ENCODE results near the gene RAPGEF5. TPM values are rescaled to one million over a fixed set of nuclear protein-coding genes. Genes with fewer than 3 reads are reported as not detected.

Gene RAPGEF5
- polyA plus RNA-seq, 1 of the 3 experiments (the other 2 are of a cell fraction): 1.2 TPM

DNA sequence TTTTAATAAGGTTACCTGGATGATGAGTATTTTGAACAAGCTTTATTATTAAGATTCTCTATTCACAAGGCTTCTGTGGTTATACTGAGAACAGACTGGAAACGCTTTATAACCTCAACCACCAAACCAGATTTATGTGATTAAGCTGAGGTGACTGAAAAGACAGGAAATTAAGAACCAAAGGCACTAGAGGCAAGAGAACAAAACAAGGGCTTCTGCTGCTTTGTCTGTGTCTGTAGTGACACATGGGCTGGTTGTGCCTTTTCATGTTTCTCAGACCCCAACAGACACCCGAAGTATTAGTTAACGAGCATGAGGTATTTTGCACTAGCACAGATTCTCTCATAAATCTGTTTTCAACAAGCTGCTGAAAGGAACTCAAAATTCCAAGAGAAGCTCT is 64.4 kb downstream of the RAPGEF5 start:
- POLR2A ChIA-PET: no interaction called here
- Histone ChIP-seq H3K79me2 (ENCODE audit: insufficient read depth) (no peaks in the 10 kb centered on the region), H4K20me1 (ENCODE audit: insufficient read depth) (no peaks in the 10 kb centered on the region), H3K27ac (ENCODE audit: low read depth in 2 of 2, low read length in 1 of 2) (no peak overlapping the region), H3F3A (replicated peaks; ENCODE audit: insufficient read depth) (no peaks in the 10 kb centered on the region), H2AFZ (ENCODE audit: low read depth) (no peak overlapping the region), H3K9me2 (no peaks in the 10 kb centered on the region), H3K27me3 (ENCODE audit: insufficient read depth) (no peaks in the 10 kb centered on the region), H3K9me3 (no peaks in the 10 kb centered on the region; the same call in 1 of the 2 replicates), H3K4me3 (ENCODE audit: low read depth in 2 of 2, low read length in 1 of 2) (no peak overlapping the region), H3K4me1 (ENCODE audit: control insufficient read depth in 1 of 2, insufficient read depth in 2 of 2, low read depth in 1 of 2, low read length in 1 of 2) (no peaks in the 10 kb centered on the region), H3K4me2 (no peak overlapping the region), H3K9ac (no peak overlapping the region), H3K36me3 (replicated peaks in 1 of 2; ENCODE audit: control insufficient read depth in 1 of 2, insufficient read depth in 2 of 2, low read length in 1 of 2) (peaks cover 6 to 7% of the 10 kb centered on the region in 2 experiments)
- WGBS (ENCODE audit: low lambda C conversion rate): 71% methylated on average over 3 of the region's 3 CpGs
- TF ChIP-seq RAD21 (IDR thresholded peaks at IDR 0.05; ENCODE audit: low read length) (no peak), POLR2AphosphoS5 (IDR thresholded peaks at IDR 0.05; ENCODE audit: low read depth, low read length) (no peak), SIN3A (IDR thresholded peaks at IDR 0.05; ENCODE audit: borderline replicate concordance, low read depth, low read length) (no peak), RCOR1 (IDR thresholded peaks at IDR 0.05; ENCODE audit: low read length) (no peak), JUND (IDR thresholded peaks at IDR 0.05) (no peak), FOSL2 (IDR thresholded peaks at IDR 0.05; ENCODE audit: borderline replicate concordance, low read depth) (no peak), GATA2 (CRISPR knock-in tag; IDR thresholded peaks at IDR 0.05) (no peak), MEF2A (IDR thresholded peaks at IDR 0.05; ENCODE audit: borderline replicate concordance, low read depth) (no peak), GABPA (IDR thresholded peaks at IDR 0.05; ENCODE audit: low read depth) (no peak), SMC3 (IDR thresholded peaks at IDR 0.05; ENCODE audit: low read depth, low read length) (no peak), MXI1 (IDR thresholded peaks at IDR 0.05; ENCODE audit: low read depth, low read length) (no peak)
- TF ChIP-seq, protein P1, sequence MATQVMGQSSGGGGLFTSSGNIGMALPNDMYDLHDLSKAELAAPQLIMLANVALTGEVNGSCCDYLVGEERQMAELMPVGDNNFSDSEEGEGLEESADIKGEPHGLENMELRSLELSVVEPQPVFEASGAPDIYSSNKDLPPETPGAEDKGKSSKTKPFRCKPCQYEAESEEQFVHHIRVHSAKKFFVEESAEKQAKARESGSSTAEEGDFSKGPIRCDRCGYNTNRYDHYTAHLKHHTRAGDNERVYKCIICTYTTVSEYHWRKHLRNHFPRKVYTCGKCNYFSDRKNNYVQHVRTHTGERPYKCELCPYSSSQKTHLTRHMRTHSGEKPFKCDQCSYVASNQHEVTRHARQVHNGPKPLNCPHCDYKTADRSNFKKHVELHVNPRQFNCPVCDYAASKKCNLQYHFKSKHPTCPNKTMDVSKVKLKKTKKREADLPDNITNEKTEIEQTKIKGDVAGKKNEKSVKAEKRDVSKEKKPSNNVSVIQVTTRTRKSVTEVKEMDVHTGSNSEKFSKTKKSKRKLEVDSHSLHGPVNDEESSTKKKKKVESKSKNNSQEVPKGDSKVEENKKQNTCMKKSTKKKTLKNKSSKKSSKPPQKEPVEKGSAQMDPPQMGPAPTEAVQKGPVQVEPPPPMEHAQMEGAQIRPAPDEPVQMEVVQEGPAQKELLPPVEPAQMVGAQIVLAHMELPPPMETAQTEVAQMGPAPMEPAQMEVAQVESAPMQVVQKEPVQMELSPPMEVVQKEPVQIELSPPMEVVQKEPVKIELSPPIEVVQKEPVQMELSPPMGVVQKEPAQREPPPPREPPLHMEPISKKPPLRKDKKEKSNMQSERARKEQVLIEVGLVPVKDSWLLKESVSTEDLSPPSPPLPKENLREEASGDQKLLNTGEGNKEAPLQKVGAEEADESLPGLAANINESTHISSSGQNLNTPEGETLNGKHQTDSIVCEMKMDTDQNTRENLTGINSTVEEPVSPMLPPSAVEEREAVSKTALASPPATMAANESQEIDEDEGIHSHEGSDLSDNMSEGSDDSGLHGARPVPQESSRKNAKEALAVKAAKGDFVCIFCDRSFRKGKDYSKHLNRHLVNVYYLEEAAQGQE (IDR thresholded peaks at IDR 0.05; ENCODE audit: low read depth, low read length): no peak
- TF ChIP-seq, protein P2, sequence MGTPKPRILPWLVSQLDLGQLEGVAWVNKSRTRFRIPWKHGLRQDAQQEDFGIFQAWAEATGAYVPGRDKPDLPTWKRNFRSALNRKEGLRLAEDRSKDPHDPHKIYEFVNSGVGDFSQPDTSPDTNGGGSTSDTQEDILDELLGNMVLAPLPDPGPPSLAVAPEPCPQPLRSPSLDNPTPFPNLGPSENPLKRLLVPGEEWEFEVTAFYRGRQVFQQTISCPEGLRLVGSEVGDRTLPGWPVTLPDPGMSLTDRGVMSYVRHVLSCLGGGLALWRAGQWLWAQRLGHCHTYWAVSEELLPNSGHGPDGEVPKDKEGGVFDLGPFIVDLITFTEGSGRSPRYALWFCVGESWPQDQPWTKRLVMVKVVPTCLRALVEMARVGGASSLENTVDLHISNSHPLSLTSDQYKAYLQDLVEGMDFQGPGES (IDR thresholded peaks at IDR 0.05; ENCODE audit: low read depth, low read length): no peak
- TF ChIP-seq, protein P3, sequence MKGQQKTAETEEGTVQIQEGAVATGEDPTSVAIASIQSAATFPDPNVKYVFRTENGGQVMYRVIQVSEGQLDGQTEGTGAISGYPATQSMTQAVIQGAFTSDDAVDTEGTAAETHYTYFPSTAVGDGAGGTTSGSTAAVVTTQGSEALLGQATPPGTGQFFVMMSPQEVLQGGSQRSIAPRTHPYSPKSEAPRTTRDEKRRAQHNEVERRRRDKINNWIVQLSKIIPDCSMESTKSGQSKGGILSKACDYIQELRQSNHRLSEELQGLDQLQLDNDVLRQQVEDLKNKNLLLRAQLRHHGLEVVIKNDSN (IDR thresholded peaks at IDR 0.05; ENCODE audit: borderline replicate concordance, low read depth): no peak
- TF ChIP-seq, protein P4, sequence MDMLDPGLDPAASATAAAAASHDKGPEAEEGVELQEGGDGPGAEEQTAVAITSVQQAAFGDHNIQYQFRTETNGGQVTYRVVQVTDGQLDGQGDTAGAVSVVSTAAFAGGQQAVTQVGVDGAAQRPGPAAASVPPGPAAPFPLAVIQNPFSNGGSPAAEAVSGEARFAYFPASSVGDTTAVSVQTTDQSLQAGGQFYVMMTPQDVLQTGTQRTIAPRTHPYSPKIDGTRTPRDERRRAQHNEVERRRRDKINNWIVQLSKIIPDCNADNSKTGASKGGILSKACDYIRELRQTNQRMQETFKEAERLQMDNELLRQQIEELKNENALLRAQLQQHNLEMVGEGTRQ (IDR thresholded peaks at IDR 0.05; ENCODE audit: borderline replicate concordance, low read depth, low read length): no peak
- TF ChIP-seq, protein P5, sequence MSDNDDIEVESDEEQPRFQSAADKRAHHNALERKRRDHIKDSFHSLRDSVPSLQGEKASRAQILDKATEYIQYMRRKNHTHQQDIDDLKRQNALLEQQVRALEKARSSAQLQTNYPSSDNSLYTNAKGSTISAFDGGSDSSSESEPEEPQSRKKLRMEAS (IDR thresholded peaks at IDR 0.05; ENCODE audit: low read depth): no peak
- DNase-seq: no peak
- CTCF ChIA-PET: interaction anchor here (0.6 to 1.1 kb wide), 2 partner anchors 12 to 16 kb away, joined by 3 read pairs; no protein-coding TSS in a partner anchor
